ENCODE data around the gene APOB.

Gene APOB

GRCh38 chr2:21043744-21044532 is at the start of gene APOB:
TSS of gene APOB (minus strand) at chr2:21044073. CDS start at chr2:21043945, 128 bp downstream.
- DNase-seq: no peak

DNA sequence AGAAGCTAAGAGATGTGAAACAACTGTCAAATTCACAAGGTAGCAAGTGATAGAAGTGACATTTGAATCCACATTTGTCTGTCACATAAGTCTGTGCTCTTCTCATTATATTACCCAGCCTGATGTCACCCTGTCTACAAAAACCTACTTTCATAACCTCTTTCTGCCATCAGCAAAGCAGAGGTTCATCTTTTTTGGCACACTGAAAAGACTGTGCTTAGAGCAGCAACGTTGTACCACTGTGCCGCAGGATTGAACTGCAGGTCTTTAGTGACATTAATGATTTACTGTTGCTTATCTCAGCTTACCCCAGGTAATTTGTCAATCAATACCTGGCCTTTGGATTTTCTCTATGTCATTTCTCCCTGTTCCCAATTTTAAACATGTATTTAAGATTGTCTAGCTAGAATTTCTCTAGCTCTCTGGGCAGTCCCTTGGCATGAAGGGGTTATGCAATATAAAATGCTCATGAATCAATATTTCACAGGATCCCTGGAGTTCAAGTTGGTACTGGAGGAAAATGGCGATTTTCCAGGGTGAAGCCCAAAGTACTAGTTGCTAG is 48.5 kb upstream of the APOB start:
- DNase-seq: no peak

GRCh38 chr2:21084401-21084800 is 40.5 kb upstream of the APOB start:
- no peak for DNase-seq

GRCh38 chr2:21083482-21083881 is 39.6 kb upstream of the APOB start:
- DNase-seq: no peak

DNA sequence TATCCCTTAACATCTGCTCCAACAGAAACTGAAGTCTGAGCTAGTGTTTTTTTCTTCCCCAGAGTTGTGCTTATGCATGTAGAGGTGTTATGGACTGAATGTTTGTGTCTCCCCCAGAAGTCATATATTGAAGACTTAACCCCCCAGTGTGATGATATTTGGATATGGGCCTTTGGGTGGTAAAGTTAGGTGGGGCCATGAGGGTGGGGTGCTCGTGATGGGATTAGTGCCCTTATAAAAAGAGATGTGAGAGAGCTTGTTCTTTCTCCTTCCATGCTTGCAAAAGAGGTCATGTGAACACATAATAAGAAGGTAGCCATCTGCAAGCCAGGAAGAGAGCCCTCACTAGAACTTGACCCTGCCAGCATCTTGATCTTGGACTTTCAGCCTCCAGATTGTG is 34.4 kb upstream of the APOB start:
- no peak for DNase-seq

DNA sequence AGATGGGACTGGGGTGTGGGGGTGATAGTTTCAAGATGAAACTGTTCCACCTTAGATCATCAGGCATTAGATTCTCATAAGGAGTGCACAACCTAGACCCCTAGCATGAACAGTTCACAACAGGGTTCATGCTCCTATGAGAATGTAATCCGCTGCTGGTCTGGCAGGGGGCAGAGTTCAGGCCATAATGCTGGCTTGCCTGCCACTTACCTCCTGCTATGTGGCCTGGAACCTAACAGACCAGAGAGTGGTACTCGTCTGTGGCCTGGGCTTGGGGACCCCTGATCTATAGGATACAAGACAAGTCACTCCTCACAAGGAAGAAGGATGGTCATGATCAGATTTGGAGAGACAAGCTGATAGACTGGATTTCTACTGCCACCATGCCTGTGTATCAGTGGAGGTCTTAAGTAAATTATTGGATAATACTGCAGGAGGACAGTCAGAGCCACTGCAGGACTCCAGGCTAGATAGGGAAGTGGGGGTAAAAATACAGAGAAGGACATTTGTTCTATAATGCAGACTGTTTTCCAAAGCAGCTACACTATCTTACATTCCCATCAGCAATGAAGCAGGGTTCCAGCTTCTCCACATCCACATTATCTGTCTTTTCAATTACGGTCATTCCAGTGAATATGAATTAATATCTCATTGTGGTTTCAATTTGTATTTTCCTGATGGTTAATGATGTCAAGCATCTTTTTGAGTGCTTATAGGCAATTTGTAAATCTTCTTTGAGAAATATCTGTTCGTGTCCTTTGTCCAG is 28.8 kb upstream of the APOB start:
- DNase-seq: no peak

DNA sequence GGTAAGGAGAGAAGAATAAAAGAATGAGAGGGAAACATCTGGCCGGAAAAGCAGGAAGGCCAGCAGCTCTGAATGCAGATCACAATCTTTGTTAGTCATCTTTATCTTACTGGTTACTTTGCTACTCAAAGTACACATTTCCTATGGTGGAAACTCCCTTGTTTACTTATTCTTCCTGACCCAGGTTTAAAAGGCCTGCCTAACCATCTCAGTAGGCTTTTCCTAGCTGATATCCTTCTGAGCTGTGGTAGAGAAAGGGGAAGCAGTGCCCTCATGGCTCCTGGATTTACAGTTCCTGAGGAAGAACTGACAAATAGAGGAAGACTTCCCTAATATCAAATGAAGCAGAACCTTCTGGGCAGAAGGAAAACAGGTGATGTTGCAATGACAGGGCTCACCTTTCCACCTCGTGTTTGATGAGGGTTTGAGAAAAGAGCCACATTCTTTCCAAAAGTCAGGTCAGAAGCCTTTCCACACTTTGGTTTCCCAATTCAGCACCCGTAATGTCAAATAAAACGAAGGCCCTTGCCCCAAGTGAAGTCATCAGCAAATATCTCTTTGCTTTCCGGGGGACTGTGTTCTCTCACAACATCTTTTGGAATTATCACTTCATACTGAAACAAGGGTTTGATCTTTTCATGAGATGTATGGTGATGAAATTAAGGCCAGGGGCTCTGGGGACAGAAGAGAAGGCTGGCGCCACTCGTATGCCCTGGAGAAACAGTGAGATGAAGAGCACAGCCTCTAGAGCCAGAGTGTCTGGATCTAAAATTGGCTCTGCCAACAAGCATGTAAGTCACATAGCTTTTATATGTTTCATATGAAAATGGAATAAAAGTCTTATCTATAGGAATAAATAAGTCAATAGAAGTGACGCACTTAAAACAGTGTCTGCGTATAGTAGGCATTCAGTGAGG is 26.7 kb upstream of the APOB start:
- DNase-seq: no peak

GRCh38 chr2:21069746-21070340 is 26.0 kb upstream of the APOB start:
- DNase-seq: no peak

DNA sequence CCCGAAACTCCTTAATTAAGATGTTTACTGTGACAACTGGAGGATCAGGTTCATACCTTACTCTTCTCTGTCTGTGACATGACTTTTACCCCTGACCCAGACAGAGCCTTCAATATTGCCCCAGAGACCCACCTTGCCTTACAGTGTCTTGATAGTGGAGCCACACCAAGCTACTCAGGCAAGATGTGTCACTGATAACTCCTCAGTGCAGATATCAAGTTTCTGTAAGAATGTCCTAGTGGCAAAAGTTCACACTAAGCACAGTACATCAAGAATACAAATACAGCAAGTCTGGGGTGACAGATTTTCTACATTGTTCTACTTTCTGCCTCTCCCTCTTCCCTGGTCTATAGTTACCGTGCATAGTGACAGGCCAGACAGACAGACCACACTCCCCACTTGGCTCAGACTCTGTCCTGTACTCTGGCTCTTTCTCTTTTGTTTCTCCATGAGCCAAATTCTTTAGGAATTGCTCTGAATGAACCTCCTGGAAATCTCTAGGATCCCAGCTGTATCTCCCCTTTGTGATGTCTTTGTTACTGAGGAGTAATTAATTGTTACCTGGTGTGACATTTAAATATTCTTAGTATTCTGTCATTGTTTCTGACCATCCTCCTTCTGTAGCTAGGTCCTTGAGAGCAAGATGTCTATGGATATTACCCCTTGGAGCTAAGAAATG is 24.1 kb upstream of the APOB start:
- no peak for DNase-seq

DNA sequence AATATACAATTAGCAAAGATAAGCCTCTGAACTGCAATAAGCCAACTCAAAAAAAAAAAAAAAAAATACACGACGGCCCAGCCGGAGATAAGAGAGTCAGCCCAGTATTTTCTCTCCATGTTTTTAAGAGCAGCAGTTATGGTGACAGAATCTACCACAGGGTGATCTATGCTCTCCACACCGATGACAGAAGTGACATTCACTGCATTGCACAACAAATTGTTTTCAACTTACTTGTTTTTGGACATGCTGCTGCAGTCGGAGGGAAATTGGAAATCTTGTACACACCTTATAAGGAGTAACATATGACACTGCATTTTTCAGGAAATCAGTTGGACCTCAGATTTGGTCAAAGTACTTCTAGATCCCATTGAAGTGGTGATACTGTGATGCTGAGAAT is 23.3 kb upstream of the APOB start:
- no peak for DNase-seq

- DNase-seq: no peak
These were observed 16.2 kb upstream of the APOB start for GRCh38 chr2:21059885-21060610.

- no peak for DNase-seq
These were observed 13.2 kb upstream of the APOB start for GRCh38 chr2:21057097-21057496.

DNA sequence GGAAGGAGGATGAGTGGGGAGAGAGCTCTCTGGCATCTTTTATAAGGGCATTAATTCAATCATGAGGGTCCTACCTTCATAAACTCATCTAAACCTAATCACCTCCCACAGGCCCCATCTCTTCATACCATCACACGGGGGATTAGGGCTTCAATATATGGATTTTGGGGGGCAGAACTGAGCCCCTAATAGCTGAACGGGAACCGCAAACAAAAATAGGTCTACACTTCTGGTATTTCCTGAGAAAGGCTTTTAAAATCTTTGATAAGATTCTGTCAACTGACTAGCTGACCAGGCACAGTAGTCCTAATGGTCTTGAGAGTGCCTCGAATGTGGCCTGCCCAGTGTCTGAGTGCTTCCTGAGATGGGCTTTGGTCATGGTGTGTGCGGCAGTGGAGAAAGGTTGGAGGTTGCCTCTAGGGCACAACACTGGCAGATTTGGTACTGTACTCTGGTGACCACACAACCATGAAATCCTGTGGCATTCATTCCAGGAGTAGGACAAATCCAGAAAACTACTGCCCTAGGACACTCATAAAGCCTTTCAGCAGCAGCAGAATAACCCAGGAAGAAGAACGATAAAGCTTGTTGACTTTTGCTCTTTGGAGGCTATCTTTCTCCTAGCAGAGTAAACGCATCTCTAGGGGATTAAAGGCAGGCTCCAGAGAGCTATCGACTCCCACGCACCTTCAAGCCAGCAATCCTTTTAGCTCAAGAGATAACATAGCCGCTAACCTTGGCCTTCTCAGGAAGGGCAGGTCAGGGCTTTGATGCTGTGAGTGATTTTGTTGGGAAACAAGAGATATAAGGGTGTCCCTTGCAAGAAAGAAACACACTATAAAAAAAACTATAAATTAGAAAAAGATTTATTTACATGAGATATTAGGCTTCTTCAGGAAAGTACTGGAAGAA is 12.3 kb upstream of the APOB start:
- DNase-seq: no peak

DNA sequence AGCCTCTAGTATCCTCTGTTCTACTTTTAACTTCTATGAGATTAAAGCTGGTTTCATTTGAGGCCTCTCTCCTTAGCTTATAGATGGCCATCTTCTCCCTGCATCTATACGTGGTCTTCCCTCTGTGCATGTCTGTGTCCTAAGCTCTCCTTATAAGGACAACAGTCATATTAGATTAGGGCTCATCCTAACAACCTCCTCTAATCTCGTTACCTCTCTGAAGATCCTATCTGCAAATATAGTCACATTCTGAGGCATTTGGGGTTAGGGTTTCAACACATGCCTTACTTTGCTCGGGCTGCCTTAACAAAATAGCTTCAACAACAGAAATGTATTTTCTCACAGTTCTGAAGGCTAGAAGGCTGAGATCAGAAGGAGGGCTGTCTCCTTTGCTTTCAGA is 11.6 kb upstream of the APOB start:
- no peak for DNase-seq

- DNase-seq: no peak
These were observed 10.1 kb upstream of the APOB start for GRCh38 chr2:21054011-21054410.

DNA sequence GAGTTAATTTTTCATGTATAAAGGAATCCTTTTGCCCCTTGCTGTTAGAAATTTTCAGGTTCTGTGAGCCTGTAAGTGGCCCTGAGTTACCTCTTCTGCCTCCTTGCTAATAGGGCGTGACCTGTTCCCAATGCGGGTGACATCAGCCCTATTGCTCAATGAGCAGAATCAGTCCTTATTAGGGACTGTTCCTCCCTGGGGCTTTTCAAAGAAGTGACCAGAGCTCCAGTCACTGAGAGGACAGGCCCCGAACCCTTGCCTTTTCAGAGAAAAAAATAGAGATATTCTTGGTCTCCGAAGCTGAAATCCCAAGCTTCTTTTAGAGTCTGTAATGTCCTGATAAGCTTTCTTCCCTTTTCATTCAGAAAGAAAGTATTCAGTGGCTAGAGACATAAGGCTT is 8.2 kb upstream of the APOB start:
- DNase-seq: no peak

- DNase-seq: no peak
These were observed 6.3 kb upstream of the APOB start for GRCh38 chr2:21050164-21050563.

GRCh38 chr2:21047141-21048009 is 3.5 kb upstream of the APOB start:
- no peak for DNase-seq

- DNase-seq: no peak
These were observed 2.6 kb upstream of the APOB start for GRCh38 chr2:21046506-21046905.

Measured in activated CD4-positive, alpha-beta T cell treated with anti-CD3 and anti-CD28 coated beads, Interleukin-10, Interleukin-2, amounts not matched to agents 100 ng/mL and 50 ng/mL, durations not matched to agents 16 hours and 8 hours (primary cell).